GM18868 (cell line): ENCODE measurements around the gene KRT80.

Experiments
- ATAC-seq: cut with Tn5 transposase; IDR thresholded peaks from one replicate; pipeline ENCODE4 v1.9.1; 2021; ENCODE audit warnings: mild to moderate bottlenecking, moderate library complexity; ENCODE audit not compliant: unreplicated experiment

The KRT80 gene

DNA sequence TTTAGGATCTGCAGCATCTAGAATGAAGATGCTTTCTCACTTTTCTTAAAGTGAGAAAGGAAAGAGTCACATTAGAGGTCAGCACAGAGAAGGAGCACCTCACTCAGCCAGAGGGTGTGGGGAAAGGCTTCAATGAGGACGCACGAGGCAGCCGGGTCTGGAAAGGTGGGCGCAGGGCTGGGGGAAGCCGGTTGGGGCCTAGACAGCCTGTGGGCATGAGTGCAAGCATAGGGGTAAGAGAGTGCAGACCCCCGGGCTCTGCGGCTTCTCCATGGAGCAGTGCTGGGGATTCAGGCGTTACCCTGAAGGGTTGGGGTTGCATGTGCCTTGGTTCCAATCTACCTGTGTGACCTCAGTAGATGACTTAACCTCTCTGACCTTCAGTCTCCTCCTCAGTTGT lies 49.9 kb downstream of the KRT80 start:
- ATAC-seq = no peak

DNA sequence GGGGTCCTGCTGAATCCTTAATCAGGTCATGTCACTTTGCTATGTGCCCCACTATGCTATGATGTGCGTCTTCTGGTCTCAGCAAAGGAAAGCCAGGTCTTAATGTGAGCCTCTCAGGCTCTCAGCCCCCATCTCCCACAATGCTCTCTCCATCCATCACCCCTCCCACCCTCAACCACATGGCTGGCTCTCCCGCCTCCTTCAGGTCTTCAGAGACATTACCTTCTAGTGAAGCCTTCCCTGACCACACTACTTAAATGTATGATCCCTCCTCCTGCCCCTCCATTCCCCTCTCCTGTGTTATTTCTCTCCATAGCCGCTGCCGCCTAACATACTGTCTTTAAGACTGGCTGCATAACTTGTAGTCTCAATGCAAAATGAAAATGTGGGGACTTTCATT lies 50.5 kb downstream of the KRT80 start:
- ATAC-seq = no peak

DNA sequence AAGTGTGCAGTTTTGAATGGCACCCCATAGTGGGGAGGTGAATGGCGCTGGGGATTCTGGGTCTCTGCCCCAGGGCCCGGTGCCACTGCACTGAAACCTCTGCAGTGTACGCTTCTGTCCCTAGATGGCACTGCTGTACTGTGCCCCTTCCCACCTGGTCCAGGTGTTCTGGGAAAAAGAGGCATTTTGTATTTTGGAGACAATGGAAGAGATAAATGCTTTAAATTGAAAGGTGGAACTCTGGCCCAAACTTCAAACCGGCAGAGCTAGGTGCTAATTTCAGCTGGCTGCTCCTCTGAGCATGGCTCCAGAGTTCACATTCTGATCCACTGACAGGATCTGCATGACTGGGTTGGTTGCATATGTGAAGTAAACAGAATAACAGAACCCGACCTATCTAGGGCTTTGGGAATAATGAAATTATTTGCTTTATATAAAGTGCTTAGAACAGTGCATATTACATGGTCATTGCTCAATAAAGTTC lies 52.2 kb downstream of the KRT80 start:
- no peak for ATAC-seq

DNA sequence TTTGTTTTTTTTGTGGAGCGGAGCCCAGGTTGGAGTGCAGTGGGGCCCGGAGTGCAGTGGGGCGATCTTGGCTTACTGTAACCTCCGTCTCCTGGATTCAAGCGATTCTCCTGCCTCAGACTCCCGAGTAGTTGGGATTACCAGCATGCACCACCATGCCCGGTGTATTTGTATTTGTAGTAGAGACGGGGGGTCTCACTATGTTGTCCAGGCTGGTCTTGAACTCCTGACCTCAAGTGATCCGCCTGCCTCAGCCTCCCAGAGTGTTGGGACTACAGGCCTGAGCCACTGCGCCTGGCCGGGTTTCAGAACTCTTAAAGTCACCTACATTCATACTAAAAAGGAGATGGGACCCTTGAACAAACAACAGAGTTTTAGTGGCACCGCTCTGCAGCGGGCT lies 52.7 kb downstream of the KRT80 start:
- ATAC-seq = no peak

DNA sequence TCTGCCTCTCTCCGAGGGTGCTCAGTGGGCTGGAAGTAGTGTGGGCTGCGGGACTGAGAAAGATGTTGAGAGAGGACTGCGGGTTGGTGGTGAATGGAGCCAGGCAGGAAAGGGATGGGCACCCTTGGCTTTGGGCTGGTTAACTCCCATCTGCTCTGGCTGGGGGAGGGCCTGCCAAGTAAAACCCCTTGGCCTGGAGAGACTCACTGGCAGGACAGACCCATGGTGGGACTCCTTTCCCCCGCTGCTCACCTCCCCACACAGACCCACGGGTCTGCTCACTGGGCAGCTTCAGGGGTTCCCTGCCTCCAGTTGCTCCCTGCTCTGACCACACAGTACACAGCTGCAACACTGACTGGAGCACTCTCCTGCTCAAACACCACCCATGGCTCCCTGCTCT lies 54.1 kb downstream of the KRT80 start:
- ATAC-seq = no peak

DNA sequence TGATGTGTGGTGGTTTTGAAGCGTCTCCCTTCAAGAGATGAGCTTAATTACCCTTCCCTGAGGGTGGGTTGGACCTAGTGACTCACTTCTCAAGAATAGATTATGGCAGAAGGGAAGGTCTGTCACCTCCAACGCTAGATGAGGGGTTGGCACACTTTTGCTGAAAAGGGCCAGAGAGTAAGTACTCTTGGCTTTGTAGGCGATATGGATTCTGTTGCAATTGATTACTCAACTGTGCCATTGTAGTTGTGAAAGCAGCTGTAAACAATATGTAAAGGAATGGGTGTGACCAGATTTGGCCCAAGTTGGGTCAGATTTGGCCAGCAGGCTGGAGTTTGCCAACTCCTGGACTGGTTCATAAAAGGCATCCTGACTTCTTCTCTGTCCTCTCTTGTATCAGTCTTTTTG lies 59.1 kb downstream of the KRT80 start:
- ATAC-seq = no peak

DNA sequence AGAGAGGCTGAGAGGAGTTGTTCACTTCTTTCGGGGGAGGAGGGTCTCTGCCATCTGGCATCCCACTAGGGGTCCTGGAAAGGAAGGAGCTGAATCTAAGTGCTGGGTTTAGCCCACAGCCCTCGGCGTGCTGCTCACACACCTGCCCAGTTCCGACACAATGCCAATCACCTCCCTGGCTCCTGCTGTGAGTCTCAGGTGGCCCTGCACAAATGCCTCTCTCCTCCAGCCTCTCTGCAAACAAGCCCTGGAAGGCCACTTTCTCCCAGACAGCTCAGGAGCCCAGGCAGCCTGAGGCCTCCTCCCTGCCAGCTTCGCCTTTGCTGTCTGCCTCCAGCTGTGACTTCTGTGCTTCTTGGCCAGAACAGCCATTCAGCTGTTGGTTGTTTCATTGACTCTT lies 61.1 kb downstream of the KRT80 start:
- ATAC-seq = no peak

DNA sequence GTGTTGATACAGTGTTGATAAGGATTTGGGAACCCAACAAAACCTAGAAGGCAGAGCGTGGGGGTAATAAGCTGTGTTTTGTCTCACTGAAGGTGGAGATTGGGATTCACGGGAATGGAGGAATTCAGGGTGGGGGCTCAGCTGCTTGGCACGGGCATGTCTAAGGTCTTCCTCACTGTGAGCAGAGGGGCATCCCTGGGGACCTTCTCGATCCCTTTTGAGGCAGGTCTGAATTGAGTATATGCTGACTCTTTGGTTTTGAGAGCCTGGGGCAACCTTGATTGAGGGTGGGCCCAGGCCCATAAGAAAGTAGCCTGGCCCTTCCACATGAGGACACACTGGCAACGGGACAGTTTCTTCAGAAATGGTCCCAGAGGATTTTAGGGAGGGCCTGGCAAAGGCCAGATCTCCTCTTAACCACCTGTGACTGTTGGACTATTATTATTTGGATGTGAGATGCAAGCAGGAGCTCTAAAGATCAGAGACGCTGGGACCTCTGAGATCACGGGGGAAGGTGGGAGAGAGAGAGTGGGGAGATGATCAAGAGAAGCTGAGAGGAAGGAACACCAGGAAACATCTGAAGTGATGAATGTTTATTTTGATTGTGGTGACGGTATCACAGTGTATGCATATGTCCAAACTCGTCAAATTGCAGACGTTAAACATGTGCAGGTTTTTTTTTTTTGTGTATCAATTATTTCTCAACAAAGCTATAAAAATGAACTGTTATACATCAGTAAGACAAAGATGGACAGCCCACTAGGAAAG lies 63.9 kb downstream of the KRT80 start:
- ATAC-seq = no peak

DNA sequence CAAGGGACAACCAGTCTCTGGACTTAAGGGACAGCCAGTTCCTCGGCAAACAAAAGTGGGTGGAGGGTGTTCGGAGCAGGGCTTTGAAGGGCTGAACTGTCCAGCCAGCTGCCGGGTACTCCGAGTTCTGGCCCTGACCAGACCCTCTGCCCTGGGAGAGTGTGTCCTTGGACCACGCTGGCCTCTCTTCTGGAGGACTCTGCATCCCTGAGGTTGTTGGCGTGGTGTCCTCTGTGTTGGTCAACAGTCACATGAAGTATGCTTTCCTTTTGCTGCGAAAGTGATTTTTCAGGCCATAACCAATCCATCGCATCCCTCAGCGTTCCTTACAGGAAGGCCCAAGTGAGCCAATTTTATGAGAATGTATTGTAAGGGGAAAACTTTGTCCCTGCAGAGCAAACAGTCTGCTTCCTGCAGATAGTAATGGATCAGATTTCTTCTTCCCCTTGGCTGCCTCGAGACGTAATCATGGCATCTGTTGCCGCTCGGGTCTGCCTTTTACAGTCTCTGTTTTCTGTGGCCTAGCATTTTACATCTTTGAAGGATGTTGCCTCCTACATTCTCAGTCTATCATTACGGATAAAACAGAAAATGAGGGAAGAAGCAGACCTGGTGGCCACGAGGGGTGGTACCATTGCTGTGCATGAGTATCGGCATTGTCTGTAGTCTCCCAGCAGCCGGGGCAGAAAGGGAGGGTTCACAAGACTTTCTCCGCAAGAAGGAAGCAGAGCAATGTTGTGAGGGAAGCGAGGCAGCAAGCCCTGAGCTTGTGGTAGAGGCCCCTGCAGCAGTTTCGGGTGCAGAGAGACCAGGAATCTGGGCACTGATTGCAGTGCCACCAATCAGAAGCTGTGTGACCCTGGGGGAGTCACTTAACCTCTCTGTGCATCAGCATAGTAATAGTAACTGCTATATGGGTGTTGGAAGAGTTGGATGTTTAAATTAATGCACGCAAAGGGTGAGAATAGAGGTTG lies 64.9 kb downstream of the KRT80 start:
- no peak for ATAC-seq

DNA sequence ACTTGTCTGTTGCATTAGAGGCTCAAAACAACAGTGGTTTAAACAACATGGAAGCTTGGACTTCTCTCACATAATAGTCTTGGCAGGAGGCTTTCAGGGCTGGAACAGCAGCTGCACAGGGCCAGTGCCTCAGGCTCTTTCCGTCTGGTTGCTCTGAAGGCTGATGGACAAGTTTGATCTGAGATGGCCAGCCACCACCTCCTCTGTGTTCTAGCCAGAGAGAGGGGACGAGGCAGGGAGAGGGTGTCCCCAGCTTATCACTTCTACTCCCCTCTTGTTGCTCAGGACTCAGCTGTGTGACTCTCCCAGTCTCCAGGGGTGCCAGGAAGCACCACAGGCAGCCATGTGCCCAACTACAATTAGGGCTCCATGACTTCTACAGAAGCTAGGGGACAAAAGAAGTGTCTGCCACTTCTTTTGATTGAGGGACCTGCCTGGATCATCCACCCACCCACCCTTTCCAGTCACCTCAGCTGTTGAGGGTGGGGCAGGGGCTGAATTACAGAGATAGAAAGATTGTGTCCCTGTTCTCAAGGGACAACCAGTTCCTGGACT lies 65.7 kb downstream of the KRT80 start:
- no peak for ATAC-seq

DNA sequence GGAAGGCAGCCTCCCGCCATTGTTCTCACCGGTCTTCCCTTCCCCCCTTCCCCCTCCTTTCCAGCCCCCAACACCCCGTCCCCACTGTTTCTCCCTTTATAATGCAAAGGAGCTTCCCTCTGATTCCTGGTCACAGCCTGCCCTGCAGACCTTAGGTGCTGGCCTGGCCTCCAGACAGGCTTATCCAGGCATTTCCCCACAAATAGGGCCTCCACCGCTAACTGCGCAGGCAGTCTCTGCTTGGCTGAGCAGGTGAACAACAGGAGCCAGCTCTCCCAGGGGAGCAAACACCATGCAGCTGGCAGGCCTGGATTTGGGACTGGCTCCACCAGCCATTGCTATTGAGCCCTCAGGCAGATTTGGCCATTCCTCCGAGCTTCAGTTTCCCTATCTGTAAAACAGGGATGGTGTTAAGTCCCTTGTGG lies 66.3 kb downstream of the KRT80 start:
- ATAC-seq = no peak

DNA sequence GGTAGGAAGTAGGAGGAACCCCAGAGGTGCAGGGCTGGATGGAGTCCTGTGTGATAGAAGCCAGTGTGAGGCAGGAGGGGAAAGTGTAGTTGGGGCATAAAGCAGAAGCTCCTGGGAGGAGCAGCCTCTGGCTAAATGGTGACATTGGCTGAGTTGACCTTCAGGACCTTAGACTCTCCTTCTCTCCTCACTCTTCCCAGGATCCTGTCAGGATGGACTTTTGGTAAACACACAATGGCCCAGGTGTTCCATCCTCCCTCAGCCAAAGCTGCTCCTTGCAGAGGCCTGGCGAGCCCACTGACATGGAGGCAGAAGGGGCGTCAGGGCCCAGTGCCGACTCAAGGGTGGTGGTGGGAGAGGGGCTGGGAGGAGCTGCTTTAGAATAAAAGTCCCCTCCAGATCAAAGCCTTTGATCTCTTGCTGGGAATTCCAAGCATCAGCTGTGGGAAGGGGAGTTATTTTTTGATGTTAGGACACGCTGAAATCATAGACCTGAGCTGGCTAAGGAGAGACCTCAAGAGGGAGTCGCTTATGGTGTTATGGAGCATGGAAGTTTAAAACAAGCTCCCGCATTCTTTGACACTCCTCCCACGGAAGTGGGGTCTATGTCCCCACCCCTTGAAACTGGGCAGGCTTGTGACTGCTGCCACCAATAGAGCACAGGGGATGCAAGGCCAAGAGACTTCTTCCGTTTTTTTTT lies 68.2 kb downstream of the KRT80 start:
- no peak for ATAC-seq

DNA sequence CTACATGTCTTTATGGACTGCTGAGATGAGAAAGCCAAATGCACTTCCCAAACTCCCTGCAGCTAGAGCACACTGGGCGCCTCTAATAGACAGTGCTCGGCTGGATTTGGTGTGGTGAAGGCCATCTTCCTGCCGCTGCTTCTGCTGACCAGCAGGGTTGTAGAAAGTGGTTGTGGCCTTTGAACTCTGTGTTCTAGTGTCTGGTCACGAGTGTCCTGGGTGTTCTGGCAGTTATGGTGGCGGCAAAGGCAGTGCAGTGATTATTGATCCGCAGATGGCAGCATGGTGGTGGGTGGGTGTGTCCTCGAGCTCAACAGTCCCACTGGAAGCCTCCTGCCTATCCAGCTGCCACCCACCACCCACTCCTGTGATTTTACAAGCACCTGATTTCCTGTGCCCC lies 68.9 kb downstream of the KRT80 start:
- no peak for ATAC-seq

DNA sequence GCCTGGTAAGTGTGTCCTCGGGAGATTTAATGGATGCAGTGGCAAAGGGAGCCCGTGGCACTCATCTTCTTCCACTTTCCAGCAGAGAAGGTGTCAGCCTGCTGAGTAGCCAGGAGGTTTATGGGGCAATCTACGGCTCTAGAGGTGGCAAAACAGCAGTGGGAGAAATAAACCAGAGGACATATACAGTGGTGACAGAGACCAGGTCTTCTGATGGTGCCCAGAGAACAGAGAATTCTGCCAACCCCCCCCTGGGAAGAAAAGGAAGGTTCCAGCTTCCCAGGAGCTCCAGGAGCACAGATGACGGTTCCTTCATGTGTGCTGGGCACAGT lies 69.3 kb downstream of the KRT80 start:
- ATAC-seq = no peak

DNA sequence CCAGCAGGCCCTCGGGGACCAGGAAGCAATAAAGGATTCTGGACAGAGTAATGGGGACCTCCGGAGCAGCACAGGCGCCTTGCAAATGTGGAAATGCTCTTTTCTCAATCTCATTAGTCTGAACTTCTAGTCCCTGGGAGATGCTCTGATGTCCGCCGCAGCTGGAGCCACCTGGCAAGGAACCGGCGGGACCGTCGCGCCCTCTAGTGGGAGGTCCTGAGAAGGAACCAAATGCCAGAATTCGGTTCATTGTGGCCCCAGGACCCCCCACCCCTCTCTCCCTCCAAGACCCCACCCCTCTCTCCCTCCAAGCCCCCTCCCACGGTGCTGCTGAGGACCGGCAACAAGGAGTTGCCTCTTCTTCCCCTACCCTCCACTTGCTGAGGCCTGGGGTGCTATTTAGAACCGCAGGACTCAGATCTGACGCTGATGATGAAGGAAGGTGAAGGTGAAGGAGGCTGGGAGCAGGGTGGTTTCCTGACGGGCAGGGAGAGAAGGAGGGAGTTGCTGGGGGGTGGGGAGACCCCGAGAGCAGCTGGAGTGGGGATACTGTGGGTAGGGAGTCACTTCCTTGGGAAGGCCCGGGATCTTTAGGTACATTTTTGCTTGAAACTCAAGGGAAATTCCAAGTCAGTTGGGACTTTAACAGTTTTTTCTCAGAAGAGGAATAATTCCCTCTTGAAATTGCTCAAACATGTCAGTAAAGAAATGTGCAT lies 69.8 kb downstream of the KRT80 start:
- no peak for ATAC-seq

DNA sequence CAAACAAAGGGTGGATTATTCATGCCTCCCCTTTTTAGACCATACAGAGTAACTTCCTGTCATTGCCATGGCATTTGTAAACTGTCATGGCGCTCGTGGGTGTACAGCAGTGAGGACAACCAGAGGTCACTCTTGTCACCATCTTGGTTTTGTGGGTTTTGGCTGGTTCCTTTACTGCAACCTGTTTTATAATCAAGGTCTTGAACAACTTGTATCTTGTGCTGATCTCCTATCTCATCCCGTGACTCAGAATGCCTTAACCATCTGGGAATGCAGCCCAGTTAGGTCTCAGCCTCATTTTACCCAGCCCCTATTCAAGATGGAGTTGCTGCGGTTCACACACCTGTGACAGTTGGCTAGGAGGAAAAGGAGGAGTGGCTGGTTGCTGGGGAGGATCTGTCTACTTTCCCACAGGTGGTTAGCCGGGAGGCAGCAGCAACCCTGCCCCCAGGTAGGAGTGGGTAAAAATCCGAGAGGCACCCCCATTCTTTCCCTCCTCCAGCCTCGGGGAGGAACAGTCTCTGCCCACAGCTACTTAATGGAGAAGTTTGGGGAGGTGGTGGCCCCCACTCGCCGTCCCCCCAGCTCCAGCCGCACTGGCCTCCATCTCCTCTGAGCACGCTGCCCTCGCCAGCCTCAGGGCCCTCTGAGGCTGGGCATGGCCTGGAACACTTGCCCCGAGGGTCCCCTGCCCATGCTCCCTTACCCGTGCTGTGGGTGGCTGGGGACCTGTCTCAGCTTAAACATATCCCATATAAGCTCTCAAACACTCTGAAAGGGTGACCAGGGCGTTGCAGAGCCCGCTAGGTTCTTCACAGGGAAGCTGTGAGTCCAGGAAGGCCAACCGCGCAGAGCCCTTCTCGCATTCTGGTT lies 70.6 kb downstream of the KRT80 start:
- no peak for ATAC-seq

DNA sequence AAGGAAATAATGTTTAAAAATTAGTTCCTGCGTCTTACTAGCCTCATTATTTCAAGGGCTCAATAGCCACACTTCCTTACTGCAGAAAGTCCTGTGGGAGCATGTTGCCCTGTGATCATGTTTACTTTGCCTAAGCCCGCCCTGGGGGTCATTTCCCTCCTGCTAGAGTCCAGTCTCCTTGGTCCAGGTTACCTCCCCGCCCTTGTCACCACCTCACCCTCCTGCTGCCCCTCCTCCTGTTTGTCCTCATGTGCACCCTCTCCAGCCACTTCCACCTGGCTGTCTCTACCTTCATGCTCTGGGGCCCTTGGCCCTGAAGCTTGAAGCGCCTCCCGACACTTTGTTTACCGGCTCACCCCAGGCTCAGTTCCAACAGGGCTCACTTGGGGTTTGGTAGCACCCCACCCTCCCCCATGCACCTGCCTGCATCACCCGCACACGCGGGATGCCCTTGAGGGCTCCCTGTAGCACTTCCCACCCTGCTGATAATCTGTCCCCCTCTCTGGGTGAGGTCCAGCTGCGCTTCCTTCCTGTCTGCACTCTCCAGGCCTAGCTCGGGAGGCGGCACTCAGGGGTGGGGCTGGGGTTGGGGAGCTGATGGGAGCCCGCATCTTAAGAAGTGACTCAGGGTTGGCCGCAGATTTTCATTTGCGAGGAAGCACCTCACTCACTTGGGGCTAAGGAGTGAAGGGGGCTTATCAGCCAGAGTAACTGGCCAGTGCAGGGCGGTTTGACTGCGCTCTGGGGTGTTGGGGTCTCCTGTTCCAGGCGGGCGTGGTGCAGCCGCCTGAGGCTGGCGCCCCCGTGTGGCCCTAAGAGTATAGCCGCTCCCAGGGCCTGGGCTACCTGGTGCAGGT lies 72.2 kb downstream of the KRT80 start:
- ATAC-seq = no peak
